ENCODE results near the gene ELK4. TPM values are rescaled to one million over a fixed set of nuclear protein-coding genes. Genes with fewer than 3 reads are reported as not detected.

ELK4 gene
- total and polyA plus RNA-seq, 2 of the 13 experiments (the other 11 are each of a cell fraction or from before 2014, with no cell fraction given): 8.3 to 13.1 TPM

- TF ChIP-seq ATF2 (CRISPR knock-in tag; IDR thresholded peaks at IDR 0.05) (0 out of 2 replicates have a peak, but pooled peaks have one; percentile 25), PHF20 (CRISPR knock-in tag; IDR thresholded peaks at IDR 0.05) (no peak; the same call in 1 of the 2 replicates), ZNF547 (CRISPR knock-in tag; IDR thresholded peaks at IDR 0.05) (no peak), AHR (CRISPR knock-in tag; IDR thresholded peaks at IDR 0.05) (no peak), NAIF1 (CRISPR knock-in tag; IDR thresholded peaks at IDR 0.05; ENCODE audit: borderline replicate concordance) (no peak), SP2 (CRISPR knock-in tag; IDR thresholded peaks at IDR 0.05) (no peak), HOMEZ (CRISPR knock-in tag; IDR thresholded peaks at IDR 0.05; ENCODE audit: low read depth) (no peak), ZNF567 (CRISPR knock-in tag; IDR thresholded peaks at IDR 0.05; ENCODE audit: borderline replicate concordance) (no peak), ZNF75D (CRISPR knock-in tag; IDR thresholded peaks at IDR 0.05; ENCODE audit: borderline replicate concordance) (no peak), NR0B2 (CRISPR knock-in tag; IDR thresholded peaks at IDR 0.05) (no peak), ZNF101 (CRISPR knock-in tag; IDR thresholded peaks at IDR 0.05; ENCODE audit: borderline replicate concordance, low read depth) (no peak), FLYWCH1 (CRISPR knock-in tag; IDR thresholded peaks at IDR 0.05) (no peak), TIGD3 (CRISPR knock-in tag; IDR thresholded peaks at IDR 0.05; ENCODE audit: borderline replicate concordance) (no peak), ZNF580 (CRISPR knock-in tag; IDR thresholded peaks at IDR 0.05; ENCODE audit: borderline replicate concordance, low read depth) (0 out of 2 replicates have a peak, but pooled peaks have one; percentile 47), BORCS8-MEF2B (CRISPR knock-in tag; IDR thresholded peaks at IDR 0.05) (no peak; the same call in 1 of the 2 replicates), ARNT (IDR thresholded peaks at IDR 0.05) (no peak), XBP1 (CRISPR knock-in tag; IDR thresholded peaks at IDR 0.05) (no peak), REST (IDR thresholded peaks at IDR 0.05; ENCODE audit: borderline replicate concordance in 1 of 2, low read depth in 1 of 2, low read length in 2 of 2) (no peak), ZBTB21 (CRISPR knock-in tag; IDR thresholded peaks at IDR 0.05) (peak; percentile 56; the same call in 1 of the 2 replicates), ZNF749 (CRISPR knock-in tag; IDR thresholded peaks at IDR 0.05; ENCODE audit: borderline replicate concordance) (no peak)
Observed at GRCh38 chr1:205591522-205592351, 40.1 kb downstream of the ELK4 start (continued).
